ENCODE results near the gene RSRC2.

DNA sequence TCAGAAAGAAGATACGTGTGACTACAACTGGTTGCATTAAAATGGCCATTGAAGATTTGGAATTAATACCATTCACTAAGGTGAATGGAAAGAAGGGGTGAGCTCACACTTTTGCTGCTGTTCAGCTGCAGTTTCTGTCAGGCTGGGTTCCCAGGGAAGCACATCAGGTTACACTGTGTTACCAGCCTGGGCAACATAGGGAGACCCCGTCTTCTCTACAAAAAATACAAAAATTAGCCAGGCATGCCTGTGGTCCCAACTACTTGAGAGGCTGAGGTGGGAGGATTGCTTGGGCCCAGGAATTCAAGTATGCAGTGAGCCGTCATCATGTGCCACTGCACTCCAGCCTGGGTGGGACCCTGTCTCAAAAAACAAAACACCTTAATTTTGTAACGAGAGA is 13.1 kb downstream of the RSRC2 start:
- TF ChIP-seq, protein P1, sequence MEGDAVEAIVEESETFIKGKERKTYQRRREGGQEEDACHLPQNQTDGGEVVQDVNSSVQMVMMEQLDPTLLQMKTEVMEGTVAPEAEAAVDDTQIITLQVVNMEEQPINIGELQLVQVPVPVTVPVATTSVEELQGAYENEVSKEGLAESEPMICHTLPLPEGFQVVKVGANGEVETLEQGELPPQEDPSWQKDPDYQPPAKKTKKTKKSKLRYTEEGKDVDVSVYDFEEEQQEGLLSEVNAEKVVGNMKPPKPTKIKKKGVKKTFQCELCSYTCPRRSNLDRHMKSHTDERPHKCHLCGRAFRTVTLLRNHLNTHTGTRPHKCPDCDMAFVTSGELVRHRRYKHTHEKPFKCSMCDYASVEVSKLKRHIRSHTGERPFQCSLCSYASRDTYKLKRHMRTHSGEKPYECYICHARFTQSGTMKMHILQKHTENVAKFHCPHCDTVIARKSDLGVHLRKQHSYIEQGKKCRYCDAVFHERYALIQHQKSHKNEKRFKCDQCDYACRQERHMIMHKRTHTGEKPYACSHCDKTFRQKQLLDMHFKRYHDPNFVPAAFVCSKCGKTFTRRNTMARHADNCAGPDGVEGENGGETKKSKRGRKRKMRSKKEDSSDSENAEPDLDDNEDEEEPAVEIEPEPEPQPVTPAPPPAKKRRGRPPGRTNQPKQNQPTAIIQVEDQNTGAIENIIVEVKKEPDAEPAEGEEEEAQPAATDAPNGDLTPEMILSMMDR (IDR thresholded peaks at IDR 0.05) = no peak
- no peak for TF ChIP-seq POLR2A (IDR thresholded peaks at IDR 0.05)
